Skin of body (tissue), 2 donors: Measurements from ENCODE around the gene ZNF277. TPM values are rescaled to one million over a fixed set of nuclear protein-coding genes. Genes with fewer than 3 reads are reported as not detected.
A peak's percentile ranks its signal among the peaks of the same experiment; 100 is the strongest.

Experiments
- DNase-seq: peaks from one replicate; lab custom pipeline; 2025; lab: John Stamatoyannopoulos, UW
- total RNA-seq: library from RNA; depleted of rRNA; stranded (reverse); fragments of >200 nt; gene quantifications from one replicate; pipeline ENCODE4 v1.2.3, GENCODE V29; 2014

ZNF277 gene
- total RNA-seq, 1 donor from 2014 or later = 31.7 TPM

- DNase-seq = no peak
These were observed 22.0 kb upstream of the ZNF277 start for GRCh38 chr7:112184455-112184854.

- DNase-seq = no peak
These were observed 21.3 kb upstream of the ZNF277 start for GRCh38 chr7:112185005-112185834.

- no peak for DNase-seq
These were observed 20.2 kb upstream of the ZNF277 start for GRCh38 chr7:112186300-112186699.

GRCh38 chr7:112188257-112188656 lies 18.2 kb upstream of the ZNF277 start:
- DNase-seq = no peak

GRCh38 chr7:112189691-112190090 lies 16.8 kb upstream of the ZNF277 start:
- DNase-seq = no peak

GRCh38 chr7:112190120-112190519 lies 16.4 kb upstream of the ZNF277 start:
- DNase-seq = no peak

- DNase-seq = no peak
These were observed 14.0 kb upstream of the ZNF277 start for GRCh38 chr7:112192236-112193154.

- DNase-seq = no peak
These were observed 12.5 kb upstream of the ZNF277 start for GRCh38 chr7:112193915-112194502.

GRCh38 chr7:112195717-112196116 lies 10.8 kb upstream of the ZNF277 start:
- no peak for DNase-seq

- DNase-seq = no peak
These were observed 9.2 kb upstream of the ZNF277 start for GRCh38 chr7:112197322-112197721.

- no peak for DNase-seq
These were observed 7.3 kb upstream of the ZNF277 start for GRCh38 chr7:112199035-112199655.

GRCh38 chr7:112199672-112200071 lies 6.8 kb upstream of the ZNF277 start:
- no peak for DNase-seq

- no peak for DNase-seq
These were observed 5.1 kb upstream of the ZNF277 start for GRCh38 chr7:112201411-112201810.

GRCh38 chr7:112201839-112202238 lies 4.7 kb upstream of the ZNF277 start:
- no peak for DNase-seq

- no peak for DNase-seq
These were observed 3.7 kb upstream of the ZNF277 start for GRCh38 chr7:112202816-112203215.

GRCh38 chr7:112203365-112203739 lies 3.1 kb upstream of the ZNF277 start:
- no peak for DNase-seq

- peak; percentile 44 for DNase-seq
These were observed 1.8 kb upstream of the ZNF277 start for GRCh38 chr7:112204499-112205342.

GRCh38 chr7:112205343-112206237 lies 905 bp upstream of the ZNF277 start:
- peak; percentile 54 for DNase-seq

- peak; percentile 34 for DNase-seq
These were observed 597 bp downstream of the ZNF277 start for GRCh38 chr7:112206991-112207592.
